OCI-LY7 (cell line): ENCODE data around the gene NFKB1. TPM values are rescaled to one million over a fixed set of nuclear protein-coding genes. Genes with fewer than 3 reads are reported as not detected.

Experiments used
- BruUV-seq: library from RNA; stranded (reverse); fragments of 400-500 nt; replicated peaks from 2 replicates; lab custom pipeline; 2021; lab: Mats Ljungman, UMichigan
- CTCF ChIA-PET: fragments of 300-600 bp; sonication (Branson Sonifier 250); formaldehyde crosslinking; loops from one replicate; lab custom pipeline; 2022; ENCODE audit warnings: antibody characterized with exemption; ENCODE audit not compliant: unreplicated experiment; lab: Charles Lee
- POLR2A ChIA-PET: fragments of 300-600 bp; sonication (Branson Sonifier 250); formaldehyde crosslinking; loops from one replicate; lab custom pipeline; 2022; ENCODE audit warnings: antibody characterized with exemption; lab: Charles Lee
- DNase-seq: peaks from one replicate; pipeline ENCODE4 v3.0.0-alpha.2; 2015; ENCODE audit warnings: low spot score
- H2AFZ ChIP-seq: fragments of 200-600 bp; sonication (generic), shearing (Covaris generic); 2 replicates; pipeline ENCODE4 v1.6.1; 2014; ENCODE audit warnings: mild to moderate bottlenecking, antibody characterized with exemption, low read length, moderate library complexity
- H3K27ac ChIP-seq: fragments of 200-600 bp; sonication (generic); 2 replicates; pipeline ENCODE4 v1.5.1; 2014; ENCODE audit warnings: mixed run types, low read depth, mild to moderate bottlenecking, moderate library complexity, low read length, inconsistent platforms; ENCODE audit not compliant: poor library complexity, severe bottlenecking
- H3K36me3 ChIP-seq: fragments of 200-600 bp; sonication (generic); 2 replicates; pipeline ENCODE4 v1.6.1; 2014; ENCODE audit warnings: mild to moderate bottlenecking, antibody characterized with exemption, low read length, moderate library complexity, mixed read lengths; ENCODE audit not compliant: insufficient read depth
- H3K4me1 ChIP-seq: fragments of 200-600 bp; sonication (generic); 2 replicates; pipeline ENCODE4 v1.5.1; 2014; ENCODE audit warnings: mild to moderate bottlenecking, low read length; ENCODE audit not compliant: insufficient read depth, poor library complexity, severe bottlenecking
- H3K4me2 ChIP-seq: fragments of 200-600 bp; sonication (generic); 2 replicates; pipeline ENCODE4 v1.6.1; 2014; ENCODE audit warnings: mild to moderate bottlenecking, low read length
- H3K4me3 ChIP-seq: fragments of 200-600 bp; sonication (generic); 2 replicates; pipeline ENCODE4 v1.5.1; 2014; ENCODE audit warnings: mild to moderate bottlenecking, low read depth, low read length; ENCODE audit not compliant: poor library complexity, severe bottlenecking
- H3K79me2 ChIP-seq: fragments of 200-600 bp; sonication (generic); 2 replicates; pipeline ENCODE4 v1.6.1; 2016; ENCODE audit warnings: low read depth, mild to moderate bottlenecking, low read length, moderate library complexity, mixed read lengths; ENCODE audit not compliant: insufficient read depth
- H3K9me2 ChIP-seq: fragments of 200-600 bp; sonication (generic); 2 replicates; pipeline ENCODE4 v1.6.1; 2016; ENCODE audit warnings: mild to moderate bottlenecking, low read length, mixed read lengths; ENCODE audit not compliant: insufficient read depth
- H3K9me3 ChIP-seq: fragments of 200-600 bp; sonication (generic); 2 replicates; pipeline ENCODE4 v1.6.1; 2014; ENCODE audit warnings: mild to moderate bottlenecking, mixed run types, low read length, mixed read lengths
- H4K20me1 ChIP-seq: fragments of 200-600 bp; sonication (generic); 2 replicates; pipeline ENCODE4 v1.6.1; 2014; ENCODE audit warnings: mild to moderate bottlenecking, antibody characterized with exemption, low read length, moderate library complexity, mixed read lengths; ENCODE audit not compliant: insufficient read depth
- CTCF ChIP-seq: fragments of 200-600 bp; sonication (generic); conservative IDR thresholded peaks from 2 replicates; pipeline ENCODE4 v1.5.1; 2014; ENCODE audit warnings: mild to moderate bottlenecking, antibody characterized with exemption, low read length, moderate library complexity, mixed read lengths
- EZH2phosphoT487 ChIP-seq: fragments of 200-600 bp; sonication (generic); IDR thresholded peaks from 2 replicates; pipeline ENCODE4 v1.6.1; 2018; ENCODE audit warnings: low read depth, borderline replicate concordance, mild to moderate bottlenecking, mixed run types, antibody characterized with exemption, low read length, moderate library complexity, mixed read lengths
- intact Hi-C: fragments of 100-400 bp; cut with micrococcal nuclease; formaldehyde crosslinking; loops from one replicate; pipeline ENCODE4 v1.10.0; 2022; ENCODE audit not compliant: unreplicated experiment
- total RNA-seq, 2 experiments: library from RNA; depleted of rRNA in 1 of 2; stranded (reverse); fragments of >200 nt in 1 of 2; shearing (Covaris generic) in 1 of 2; gene quantifications; 2 replicates each; pipeline ENCODE4 v1.2.3, GENCODE V29; 2014 to 2022

The NFKB1 gene
- total RNA-seq, 2 experiments from 2014 or later = 23.1 to 47.8 TPM

- Histone ChIP-seq H2AFZ (no peak overlapping the region), H3K9me3 (no peaks in the 10 kb centered on the region), H3K27ac (no peak overlapping the region), H3K36me3 (no peaks in the 10 kb centered on the region), H3K9me2 (no peaks in the 10 kb centered on the region), H4K20me1 (no peaks in the 10 kb centered on the region), H3K4me3 (no peak overlapping the region), H3K4me1 (no peaks in the 10 kb centered on the region), H3K79me2 (no peaks in the 10 kb centered on the region), H3K4me2 (no peak overlapping the region)
- no TSS peak for BruUV-seq
- ChIA-PET POLR2A (interaction anchor here (0.9 kb wide), 1 partner anchor 107 kb away, joined by 3 read pairs; no protein-coding TSS in a partner anchor), CTCF (no interaction called here)
- TF ChIP-seq EZH2phosphoT487 = no peak
- no peak for TF ChIP-seq CTCF
- no peak for DNase-seq
- intact Hi-C loops = no loop called here
Measured at GRCh38 chr4:102493257-102493656, 7.9 kb upstream of the NFKB1 start.

DNA sequence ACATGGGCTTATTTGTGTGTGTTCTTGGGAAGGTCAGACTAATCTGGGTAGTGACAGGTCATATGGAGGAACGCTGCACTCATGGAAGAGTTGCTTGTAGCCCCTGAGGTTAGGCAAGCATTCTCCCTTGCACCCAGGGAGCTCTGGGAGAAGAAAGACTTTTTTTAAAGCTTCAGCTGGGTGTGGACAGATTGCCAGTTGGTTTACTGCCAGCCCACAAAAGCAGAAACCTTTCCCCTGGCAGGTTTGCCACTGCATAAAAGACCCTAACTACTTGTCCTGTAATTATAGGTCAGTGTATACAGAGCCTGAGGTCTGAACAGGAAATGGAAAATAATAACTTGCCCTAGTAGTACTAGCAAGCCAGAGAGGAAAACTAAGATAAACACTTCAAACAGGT, 7.4 kb upstream of the NFKB1 start:
- H3K27ac ChIP-seq = no peak overlapping the region
- POLR2A ChIA-PET = interaction anchor here (0.9 kb wide), 1 partner anchor 106 kb away, joined by 3 read pairs; no protein-coding TSS in a partner anchor

More for the DNA sequence above, 7.4 kb upstream of the NFKB1 start:
- intact Hi-C loops = no loop called here
- H2AFZ ChIP-seq = no peak overlapping the region
- no peaks in the 10 kb centered on the region for H3K79me2 ChIP-seq
- no peaks in the 10 kb centered on the region for H4K20me1 ChIP-seq
- H3K4me2 ChIP-seq = no peak overlapping the region
- H3K9me2 ChIP-seq = no peaks in the 10 kb centered on the region
- TF ChIP-seq CTCF = no peak
- TF ChIP-seq EZH2phosphoT487 = no peak
- H3K4me1 ChIP-seq = no peaks in the 10 kb centered on the region
- no peaks in the 10 kb centered on the region for H3K9me3 ChIP-seq
- CTCF ChIA-PET = no interaction called here
- BruUV-seq = no TSS peak
- no peak for DNase-seq
- H3K36me3 ChIP-seq = no peaks in the 10 kb centered on the region
- H3K4me3 ChIP-seq = no peak overlapping the region
